Breast epithelium (tissue), 4 donors: ENCODE results near the gene VPS13D. TPM values are rescaled to one million over a fixed set of nuclear protein-coding genes. Genes with fewer than 3 reads are reported as not detected.

ENCODE experiments used
- DNase-seq, 2 donors: peaks; one replicate each; pipeline ENCODE4 v3.0.0-alpha.2; 2019; ENCODE audit warnings: low spot score in 2 of 2
- H3K27ac ChIP-seq, 2 donors: fragments of 200-600 bp; sonication (generic) in 1 of 2; one replicate each; pipeline ENCODE4 v1.5.1; 2016 to 2019; ENCODE audit warnings: mild to moderate bottlenecking in 1 of 2
- H3K27me3 ChIP-seq, 2 donors: fragments of 200-600 bp; sonication (generic) in 1 of 2; one replicate each; pipeline versions ENCODE4 v1.5.1 to v1.6.0; 2017 to 2019; ENCODE audit warnings: control low read depth in 1 of 2, mild to moderate bottlenecking in 1 of 2
- H3K36me3 ChIP-seq: fragments of 200-600 bp; one replicate; pipeline ENCODE4 v1.5.1; 2019
- H3K4me1 ChIP-seq, 2 donors: fragments of 200-600 bp; sonication (generic); one replicate each; pipeline ENCODE4 v1.5.1; 2016 to 2019; ENCODE audit warnings: control low read depth in 1 of 2
- H3K4me3 ChIP-seq, 3 donors: fragments of 200-600 bp; sonication (generic); 1 replicate in 2 of 3; 2 replicates in 1 of 3; pipeline ENCODE4 v1.5.1; 2016 to 2019; ENCODE audit warnings: mild to moderate bottlenecking in 3 of 3, moderate library complexity in 2 of 3
- H3K9me3 ChIP-seq, 2 donors: fragments of 200-600 bp; sonication (generic) in 1 of 2; one replicate each; pipeline ENCODE4 v1.5.1; 2016 to 2019; ENCODE audit warnings: control low read depth in 1 of 2
- CTCF ChIP-seq, 3 donors: fragments of 450-650 bp; IDR thresholded peaks; one replicate each; pipeline ENCODE4 v1.5.1; 2016 to 2017; ENCODE audit warnings: antibody characterized with exemption in 3 of 3, mild to moderate bottlenecking in 3 of 3, moderate library complexity in 3 of 3
- POLR2A ChIP-seq: fragments of 450-650 bp; IDR thresholded peaks from one replicate; pipeline ENCODE4 v1.6.1; 2016; ENCODE audit warnings: antibody characterized with exemption, mild to moderate bottlenecking, moderate library complexity
- POLR2AphosphoS5 ChIP-seq, 3 donors: sonication (generic); formaldehyde crosslinking; IDR thresholded peaks; one replicate each; pipeline ENCODE4 v1.6.1; 2017; ENCODE audit warnings: antibody characterized with exemption in 3 of 3
- intact Hi-C: fragments of 100-400 bp; cut with DNase I; formaldehyde crosslinking; loops from one replicate; pipeline ENCODE4 v1.15.1; 2023; ENCODE audit warnings: low total_unique reads
- total RNA-seq, 3 donors: library from RNA; depleted of rRNA; stranded (reverse); fragments of >200 nt; gene quantifications; one replicate each; pipeline ENCODE4 v1.1.0, GENCODE V29; 2016

Gene VPS13D
- total RNA-seq, 3 donors from 2014 or later: 73.9 to 115 (median 96.4) TPM

- no peaks in the 10 kb centered on the region for H3K27me3 ChIP-seq
- intact Hi-C loops: loop anchor here (5.0 kb wide), 1 partner anchor 1130 kb away; no protein-coding TSS in a partner anchor
- no peak for TF ChIP-seq POLR2A
- TF ChIP-seq POLR2AphosphoS5 (IDR thresholded peaks at IDR 0.05): no peak
- TF ChIP-seq CTCF (IDR thresholded peaks at IDR 0.05): no peak
- H3K36me3 ChIP-seq: no peaks in the 10 kb centered on the region
- H3K4me3 ChIP-seq: no peak overlapping the region
- peaks cover 7 to 15% of the 10 kb centered on the region in 2 donors for H3K4me1 ChIP-seq
- no peaks in the 10 kb centered on the region for H3K9me3 ChIP-seq
- peak overlapping the region; percentile 81 to 87 for H3K27ac ChIP-seq
- DNase-seq: no peak
Measured at GRCh38 chr1:12182410-12182984, 47.3 kb upstream of the VPS13D start.

- Histone ChIP-seq H3K36me3 (no peaks in the 10 kb centered on the region), H3K27me3 (no peaks in the 10 kb centered on the region), H3K27ac (peak overlapping the region; percentile 87 to 95), H3K4me3 (no peak overlapping the region), H3K4me1 (peaks cover 7 to 15% of the 10 kb centered on the region in 2 donors), H3K9me3 (no peaks in the 10 kb centered on the region)
- no peak for DNase-seq
- intact Hi-C loops: loop anchor here (5.0 kb wide), 1 partner anchor 1131 kb away; no protein-coding TSS in a partner anchor
- no peak for TF ChIP-seq POLR2A
- TF ChIP-seq CTCF (IDR thresholded peaks at IDR 0.05): no peak
- TF ChIP-seq POLR2AphosphoS5 (IDR thresholded peaks at IDR 0.05): no peak
Measured at GRCh38 chr1:12183095-12183794, 46.6 kb upstream of the VPS13D start.

- TF ChIP-seq POLR2AphosphoS5 (IDR thresholded peaks at IDR 0.05) (peak; percentile 58 to 90 (median 84)), POLR2A (no peak), CTCF (IDR thresholded peaks at IDR 0.05) (peak in 1 of 3 donors; percentile 11)
- H3K4me3 ChIP-seq: peak overlapping the region in 2 of 3 donors; percentile 24 to 46
- no peaks in the 10 kb centered on the region for H3K27me3 ChIP-seq
- peak; percentile 60 to 67 for DNase-seq
- intact Hi-C loops: loop anchor here (5.0 kb wide), 1 partner anchor 1132 kb away; no protein-coding TSS in a partner anchor
- H3K9me3 ChIP-seq: no peaks in the 10 kb centered on the region
- H3K27ac ChIP-seq: peak overlapping the region; percentile 87 to 95
- H3K4me1 ChIP-seq: peaks cover 7 to 15% of the 10 kb centered on the region in 2 donors
- H3K36me3 ChIP-seq: no peaks in the 10 kb centered on the region
Measured at GRCh38 chr1:12184008-12184681, 45.7 kb upstream of the VPS13D start.

GRCh38 chr1:12185036-12185917 lies 44.6 kb upstream of the VPS13D start:
- Histone ChIP-seq H3K4me1 (peaks cover 7 to 15% of the 10 kb centered on the region in 2 donors), H3K27ac (peak overlapping the region; percentile 87 to 95), H3K36me3 (no peaks in the 10 kb centered on the region), H3K9me3 (no peaks in the 10 kb centered on the region), H3K27me3 (no peaks in the 10 kb centered on the region), H3K4me3 (peak overlapping the region in 2 of 3 donors; percentile 24 to 46)
- no peak for TF ChIP-seq POLR2A
- TF ChIP-seq CTCF (IDR thresholded peaks at IDR 0.05): no peak
- TF ChIP-seq POLR2AphosphoS5 (IDR thresholded peaks at IDR 0.05): no peak
- no peak for DNase-seq
- intact Hi-C loops: loop anchor here (1.0 kb wide), 1 partner anchor 33 kb away; no protein-coding TSS in a partner anchor
